Skeletal muscle tissue (tissue), 4 donors: ENCODE measurements around the gene STX12. TPM values are rescaled to one million over a fixed set of nuclear protein-coding genes. Genes with fewer than 3 reads are reported as not detected.
A peak's percentile ranks its signal among the peaks of the same experiment; 100 is the strongest.
"Not testable (repeated sequence)": the region's sequence is repeated elsewhere in the genome, so short reads cannot be mapped to it uniquely, and the experiment has no call there.

ENCODE experiments used
- H3K27ac ChIP-seq: one replicate; pipeline ENCODE4 v1.7.0; 2013; ENCODE audit warnings: mild to moderate bottlenecking, low read depth, low read length, inconsistent platforms
- H3K27me3 ChIP-seq, 3 donors: one replicate each; pipeline ENCODE4 v1.7.0; 2013; ENCODE audit warnings: low read length in 3 of 3; ENCODE audit not compliant: control insufficient read depth in 3 of 3, insufficient read depth in 3 of 3
- H3K36me3 ChIP-seq, 3 donors: one replicate each; pipeline ENCODE4 v1.7.0; 2013; ENCODE audit warnings: low read length in 3 of 3; ENCODE audit not compliant: control insufficient read depth in 3 of 3, insufficient read depth in 3 of 3
- H3K4me1 ChIP-seq, 3 donors: one replicate each; pipeline ENCODE4 v1.7.0; 2013; ENCODE audit warnings: low read length in 3 of 3, mild to moderate bottlenecking in 3 of 3; ENCODE audit not compliant: control insufficient read depth in 3 of 3, insufficient read depth in 3 of 3
- H3K4me3 ChIP-seq, 3 donors: one replicate each; pipeline ENCODE4 v1.7.0; 2013; ENCODE audit warnings: low read length in 3 of 3
- H3K9ac ChIP-seq, 3 donors: one replicate each; pipeline ENCODE4 v1.7.0; 2013; ENCODE audit warnings: low read length in 3 of 3, mild to moderate bottlenecking in 3 of 3, moderate library complexity in 2 of 3, low read depth in 1 of 3
- H3K9me3 ChIP-seq, 3 donors: one replicate each; pipeline ENCODE4 v1.7.0; 2013; ENCODE audit warnings: low read length in 3 of 3; ENCODE audit not compliant: control insufficient read depth in 3 of 3
- total RNA-seq: library from RNA; depleted of rRNA; stranded (reverse); fragments of >200 nt; gene quantifications from one replicate; pipeline ENCODE4 v1.2.3, GENCODE V29; 2014
- donor health status: Osteomylitis.

STX12 gene
- total RNA-seq, 1 donor from 2014 or later: 39.1 TPM

DNA sequence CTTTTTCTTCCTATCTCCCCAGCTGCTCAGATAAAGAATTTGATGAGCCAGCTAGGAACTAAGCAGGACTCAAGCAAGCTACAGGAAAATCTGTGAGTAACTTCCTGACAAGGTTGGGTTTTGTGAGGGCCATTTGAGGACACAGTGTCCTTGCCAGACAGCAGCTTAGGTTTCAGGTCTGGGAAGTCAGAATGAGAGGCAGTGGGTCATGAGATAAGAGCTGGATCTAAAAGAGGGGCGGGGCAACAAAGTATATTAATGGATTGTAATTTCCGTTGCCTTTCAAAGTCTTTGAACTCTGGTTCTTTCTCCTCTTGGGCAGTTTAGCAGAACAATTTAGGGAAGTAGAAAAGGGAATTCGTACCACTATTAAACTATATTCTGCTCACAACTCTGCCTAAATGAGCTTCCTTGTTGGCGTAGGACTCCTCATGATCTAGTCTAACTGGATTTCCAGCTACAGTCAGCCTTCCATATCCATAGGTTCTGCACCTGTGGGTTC lies 16.6 kb downstream of the STX12 start:
- Histone ChIP-seq H3K4me1 (peaks cover 11 to 20% (median 17%) of the 10 kb centered on the region in 3 donors), H3K27ac (peak overlapping the region; percentile 56), H3K9me3 (no peaks in the 10 kb centered on the region), H3K27me3 (no peaks in the 10 kb centered on the region), H3K4me3 (peak overlapping the region in 1 of 3 donors; percentile 18), H3K36me3 (peaks cover 3 to 22% (median 21%) of the 10 kb centered on the region in 3 donors), H3K9ac (peak overlapping the region in 1 of 3 donors; percentile 35)

DNA sequence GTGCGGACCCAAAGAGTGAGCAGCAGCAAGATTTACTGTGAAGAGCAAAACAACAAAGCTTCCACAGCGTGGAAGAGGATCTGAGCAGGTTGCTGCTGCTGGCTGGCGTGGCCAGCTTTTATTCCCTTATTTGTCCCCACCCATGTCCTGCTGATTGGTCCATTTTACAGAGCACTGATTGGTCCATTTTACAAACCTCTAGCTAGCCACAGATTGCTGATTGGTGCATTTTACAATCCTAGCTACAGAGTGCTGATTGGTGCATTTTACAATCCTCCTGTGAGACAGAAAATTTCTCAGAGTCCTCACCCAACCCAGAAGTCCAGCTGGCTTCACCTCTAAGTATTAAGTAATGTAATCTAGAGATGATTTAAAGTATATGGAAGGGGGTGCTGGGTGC lies 17.3 kb downstream of the STX12 start:
- H3K9me3 ChIP-seq, H3K4me3 ChIP-seq, H3K27me3 ChIP-seq, H3K9ac ChIP-seq: not testable (repeated sequence)
- Histone ChIP-seq H3K36me3 (peaks cover 7 to 27% (median 23%) of the 10 kb centered on the region in 3 donors), H3K27ac (peak overlapping the region; percentile 56), H3K4me1 (peaks cover 11 to 20% (median 17%) of the 10 kb centered on the region in 3 donors)

DNA sequence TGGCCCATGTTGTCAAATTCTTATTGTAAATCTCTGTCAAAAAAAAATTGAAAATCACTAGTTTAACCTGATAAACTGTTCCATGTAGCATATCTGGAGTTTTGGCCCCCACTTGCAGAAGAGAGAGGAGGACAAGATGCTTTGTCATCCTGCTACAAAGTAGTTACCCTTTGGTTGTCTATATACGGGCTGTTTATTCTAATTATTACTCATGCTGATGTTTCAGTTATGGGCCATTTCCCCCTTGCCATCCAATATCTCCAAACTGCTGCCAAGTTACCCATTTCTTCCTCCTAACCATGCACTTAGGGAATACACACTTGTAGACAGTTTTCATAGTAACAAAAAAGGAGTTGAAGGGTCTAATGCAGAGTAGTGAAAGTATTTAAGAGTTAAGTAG lies 22.6 kb downstream of the STX12 start:
- no peak overlapping the region for H3K27ac ChIP-seq
- H3K9ac ChIP-seq: no peak overlapping the region
- no peaks in the 10 kb centered on the region for H3K4me1 ChIP-seq
- H3K36me3 ChIP-seq: peaks cover 20 to 46% (median 30%) of the 10 kb centered on the region in 3 donors
- no peaks in the 10 kb centered on the region for H3K9me3 ChIP-seq
- H3K27me3 ChIP-seq: no peaks in the 10 kb centered on the region
- H3K4me3 ChIP-seq: no peak overlapping the region

DNA sequence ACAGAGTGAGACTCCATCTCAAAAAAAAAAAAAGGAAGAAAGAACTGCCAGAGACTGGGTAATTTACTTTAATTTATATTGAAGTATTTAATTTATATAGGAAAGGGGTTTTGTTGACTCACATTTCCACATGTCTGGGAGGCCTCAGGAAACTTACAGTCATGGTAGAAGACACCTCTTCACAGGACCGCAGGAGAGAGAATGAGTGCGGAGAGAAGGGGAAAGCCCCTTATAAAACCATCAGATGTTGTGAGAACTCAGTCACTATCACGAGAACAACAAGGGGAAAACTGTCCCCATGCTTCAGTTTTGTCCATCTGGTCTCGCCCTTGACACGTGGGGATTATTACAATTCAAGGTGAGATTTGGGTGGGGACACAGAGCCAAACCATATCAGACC lies 31.8 kb downstream of the STX12 start:
- Histone ChIP-seq H3K27ac (no peak overlapping the region), H3K9me3 (no peaks in the 10 kb centered on the region), H3K36me3 (peaks cover 11 to 13% (median 11%) of the 10 kb centered on the region in 3 donors), H3K9ac (no peak overlapping the region), H3K27me3 (no peaks in the 10 kb centered on the region), H3K4me3 (no peak overlapping the region), H3K4me1 (no peaks in the 10 kb centered on the region)

DNA sequence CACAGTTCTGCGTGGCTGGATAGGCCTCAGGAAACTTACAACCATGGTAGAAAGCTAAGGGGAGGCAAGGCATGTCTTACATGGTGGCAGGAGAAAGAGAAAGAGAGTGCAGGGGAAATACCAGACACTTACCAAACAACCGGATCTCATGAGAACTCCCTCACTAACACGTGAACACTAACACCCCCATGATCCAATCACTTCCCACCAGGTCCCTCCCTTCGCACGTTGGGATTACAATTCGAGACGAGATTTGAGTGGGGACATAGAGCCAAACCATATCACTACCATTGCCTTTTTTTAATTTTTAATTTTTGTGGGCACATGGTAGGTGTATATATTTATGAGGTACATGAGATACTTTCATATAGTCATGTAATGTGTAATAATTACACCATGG lies 33.7 kb downstream of the STX12 start:
- Histone ChIP-seq H3K27ac (no peak overlapping the region), H3K4me1 (no peaks in the 10 kb centered on the region), H3K9me3 (no peaks in the 10 kb centered on the region), H3K4me3 (no peak overlapping the region), H3K36me3 (peaks cover 6 to 17% (median 8%) of the 10 kb centered on the region in 3 donors), H3K27me3 (no peaks in the 10 kb centered on the region), H3K9ac (no peak overlapping the region)

DNA sequence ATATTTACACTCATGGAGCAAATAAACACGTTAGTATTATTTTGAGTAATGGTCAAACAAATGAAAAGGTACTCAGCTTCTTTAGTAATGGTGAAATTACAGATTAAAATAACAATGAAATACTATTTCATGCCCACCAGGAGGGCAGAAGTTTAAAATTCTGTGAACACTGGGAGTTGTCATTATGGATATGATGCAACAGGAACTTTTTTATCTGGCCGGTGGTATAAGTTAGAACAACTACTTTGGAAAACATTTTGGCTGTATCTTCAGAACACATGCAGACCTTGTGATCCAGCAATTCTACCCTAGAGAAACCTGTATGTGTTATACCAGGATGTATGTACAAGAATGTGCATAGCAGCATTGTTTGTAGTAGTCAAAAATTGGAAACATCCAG lies 34.4 kb downstream of the STX12 start:
- H3K27ac ChIP-seq: no peak overlapping the region
- H3K36me3 ChIP-seq: peaks cover 7 to 19% (median 9%) of the 10 kb centered on the region in 3 donors
- H3K9ac ChIP-seq: no peak overlapping the region

DNA sequence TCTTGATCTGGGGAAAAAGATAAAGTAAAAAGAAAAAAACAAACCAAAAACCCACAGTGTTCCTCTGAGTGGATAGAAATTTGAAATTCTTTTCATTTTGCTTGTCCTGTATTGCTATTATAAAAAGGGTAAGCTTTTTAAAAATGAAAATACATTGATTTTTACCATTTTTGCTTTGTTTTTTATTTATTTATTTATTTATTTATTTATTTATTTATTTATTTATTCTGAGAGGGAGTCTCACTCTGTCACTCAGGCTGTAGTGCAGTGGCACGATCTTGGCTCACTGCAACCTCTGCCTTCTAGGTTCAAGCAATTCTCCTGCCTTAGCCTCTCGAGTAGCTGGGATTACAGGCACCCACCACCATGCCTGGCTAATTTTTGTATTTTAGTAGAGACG lies 35.1 kb downstream of the STX12 start:
- peaks cover 7 to 21% (median 10%) of the 10 kb centered on the region in 3 donors for H3K36me3 ChIP-seq
- H3K27ac ChIP-seq, H3K9ac ChIP-seq, H3K9me3 ChIP-seq, H3K4me3 ChIP-seq, H3K27me3 ChIP-seq, H3K4me1 ChIP-seq: not testable (repeated sequence)

More for the DNA sequence above, 34.4 kb downstream of the STX12 start:
- Histone ChIP-seq H3K9me3 (no peaks in the 10 kb centered on the region), H3K4me1 (no peaks in the 10 kb centered on the region), H3K4me3 (no peak overlapping the region), H3K27me3 (no peaks in the 10 kb centered on the region)

DNA sequence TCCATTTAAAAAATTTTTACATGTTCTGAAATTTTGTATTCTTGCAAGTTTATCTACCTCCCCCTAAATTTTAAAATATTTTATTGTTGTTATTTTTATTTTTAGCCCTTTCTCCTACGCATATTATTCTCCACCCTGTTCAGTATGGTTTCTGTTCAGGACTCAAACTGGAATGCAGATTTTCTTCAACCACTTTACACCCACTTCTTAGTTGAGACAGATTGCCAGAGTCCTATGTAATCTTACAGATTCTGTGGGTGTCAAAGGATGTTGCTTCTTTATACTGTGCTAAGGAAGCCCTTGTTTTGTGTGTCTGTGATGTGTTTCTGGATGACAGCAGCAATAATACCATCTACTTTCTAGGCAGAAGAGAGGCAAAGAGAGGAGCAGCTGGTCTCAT lies 36.9 kb downstream of the STX12 start:
- Histone ChIP-seq H3K27me3 (no peaks in the 10 kb centered on the region), H3K27ac (no peak overlapping the region), H3K4me3 (no peak overlapping the region), H3K36me3 (peaks cover 10 to 28% (median 12%) of the 10 kb centered on the region in 3 donors), H3K9me3 (no peaks in the 10 kb centered on the region), H3K4me1 (no peaks in the 10 kb centered on the region), H3K9ac (no peak overlapping the region)

DNA sequence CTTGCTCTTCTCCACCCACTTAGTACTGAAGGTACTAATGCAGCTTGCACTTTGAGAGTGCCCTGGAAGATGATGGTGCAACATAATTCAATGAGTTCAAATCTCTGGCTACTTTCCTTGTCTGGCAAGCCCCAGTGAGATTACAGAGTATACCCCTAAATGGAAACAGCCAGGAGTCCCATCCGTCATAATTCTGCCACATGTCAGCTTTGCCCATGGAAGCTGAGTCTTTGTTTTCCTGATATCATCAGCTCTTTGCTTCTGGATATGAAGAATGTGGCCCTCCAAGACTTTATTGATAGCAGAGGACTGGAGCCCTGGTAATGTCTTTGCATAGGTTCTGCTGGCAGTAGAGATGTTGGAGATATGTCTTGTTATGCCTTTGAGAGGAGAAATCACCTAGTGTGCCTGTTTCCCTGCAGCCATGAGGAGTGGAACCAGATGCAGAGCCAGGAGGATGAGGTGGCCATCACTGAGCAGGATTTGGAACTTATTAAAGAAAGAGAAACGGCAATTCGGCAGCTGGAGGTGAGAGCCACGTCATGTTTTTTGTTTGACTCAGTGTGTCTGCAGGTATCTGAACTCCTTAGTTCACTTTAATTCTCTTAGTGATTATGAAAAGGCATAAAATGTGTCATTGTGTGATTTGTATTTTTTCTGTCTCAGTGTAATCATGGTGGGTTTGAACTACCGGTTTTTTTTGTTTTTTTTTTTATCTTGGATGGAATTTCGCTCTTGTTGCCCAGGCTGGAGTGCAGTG lies 38.9 kb downstream of the STX12 start:
- no peak overlapping the region for H3K27ac ChIP-seq
- no peaks in the 10 kb centered on the region for H3K9me3 ChIP-seq
- no peak overlapping the region for H3K4me3 ChIP-seq
- peaks cover 16 to 29% (median 20%) of the 10 kb centered on the region in 3 donors for H3K36me3 ChIP-seq
- H3K27me3 ChIP-seq: no peaks in the 10 kb centered on the region
- no peaks in the 10 kb centered on the region for H3K4me1 ChIP-seq
- H3K9ac ChIP-seq: no peak overlapping the region

DNA sequence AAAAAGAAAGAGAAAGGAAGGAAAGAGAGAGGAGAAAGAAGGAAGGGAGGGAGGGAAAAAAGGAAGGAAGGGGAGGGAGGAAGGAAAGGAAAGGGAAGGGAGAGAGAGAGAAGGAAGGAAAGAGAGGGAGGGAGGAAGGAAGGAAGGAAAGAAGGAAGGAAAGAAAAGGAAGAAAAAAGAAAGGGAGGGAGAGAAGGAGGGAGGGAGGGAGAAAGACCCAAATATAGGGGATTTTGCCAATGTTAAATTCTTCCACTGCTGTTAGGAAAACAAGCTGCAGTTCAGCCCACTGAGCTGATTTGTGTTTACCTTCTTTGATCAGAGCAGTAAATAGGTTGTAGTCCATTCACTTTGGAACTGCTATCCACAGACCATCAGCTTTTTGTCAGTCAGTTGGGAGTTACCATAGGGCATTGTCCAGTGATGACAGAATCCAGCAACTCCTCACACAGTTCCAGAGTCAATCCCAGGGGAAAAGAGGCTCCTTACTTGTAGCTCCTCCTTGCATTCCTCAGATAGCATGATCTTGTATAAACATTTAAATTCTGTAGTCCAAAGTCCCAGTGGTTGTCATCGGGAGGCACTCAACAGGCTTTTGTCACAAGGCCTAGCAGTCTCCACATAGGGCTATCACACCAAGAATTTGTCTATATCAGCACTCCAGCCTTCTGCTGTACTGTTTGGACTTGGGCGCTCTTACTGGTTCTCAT lies 44.1 kb downstream of the STX12 start:
- Histone ChIP-seq H3K27me3 (no peaks in the 10 kb centered on the region), H3K4me1 (no peaks in the 10 kb centered on the region), H3K9ac (no peak overlapping the region), H3K4me3 (no peak overlapping the region), H3K27ac (peak overlapping the region; percentile 58), H3K9me3 (no peaks in the 10 kb centered on the region), H3K36me3 (peaks cover 33 to 38% (median 33%) of the 10 kb centered on the region in 3 donors)
